Osteoblast (primary cell): ENCODE data around the gene PDK2. TPM values are rescaled to one million over a fixed set of nuclear protein-coding genes. Genes with fewer than 3 reads are reported as not detected.

Experiments used
- DNase-seq: peaks from one replicate; pipeline ENCODE4 v3.0.0; 2011; ENCODE audit warnings: low spot score, mixed read lengths; ENCODE audit not compliant: insufficient read length; ENCODE audit errors: missing footprints
- H2AFZ ChIP-seq: 2 replicates; pipeline ENCODE4 v1.6.0; 2011; ENCODE audit warnings: mild to moderate bottlenecking, low read length
- H3K27ac ChIP-seq: 2 replicates; pipeline ENCODE4 v1.5.1; 2011; ENCODE audit warnings: mild to moderate bottlenecking, low read depth, low read length, moderate library complexity
- H3K27me3 ChIP-seq: 2 replicates; pipeline ENCODE4 v1.6.0; 2012; ENCODE audit warnings: mild to moderate bottlenecking, control low read depth, inconsistent platforms, low read length, moderate library complexity; ENCODE audit not compliant: insufficient read depth
- H3K36me3 ChIP-seq: 2 replicates; pipeline ENCODE4 v1.5.1; 2011; ENCODE audit warnings: mild to moderate bottlenecking, low read length, control low read depth, moderate library complexity; ENCODE audit not compliant: insufficient read depth
- H3K4me1 ChIP-seq: 2 replicates; pipeline ENCODE4 v1.5.1; 2011; ENCODE audit warnings: mild to moderate bottlenecking, low read length, control low read depth, moderate library complexity; ENCODE audit not compliant: insufficient read depth
- H3K4me2 ChIP-seq: 2 replicates; pipeline ENCODE4 v1.6.0; 2011; ENCODE audit warnings: mild to moderate bottlenecking, low read length; ENCODE audit not compliant: insufficient read depth
- H3K4me3 ChIP-seq: fragments of 200-600 bp; sonication (generic); 3 replicates; pipeline ENCODE4 v1.5.1; 2012; ENCODE audit warnings: mild to moderate bottlenecking, low read length, inconsistent platforms; ENCODE audit not compliant: insufficient read depth
- H3K79me2 ChIP-seq: 2 replicates; pipeline ENCODE4 v1.6.0; 2012; ENCODE audit warnings: mild to moderate bottlenecking, low read length, control low read depth, inconsistent platforms; ENCODE audit not compliant: insufficient read depth
- H3K9me3 ChIP-seq: 2 replicates; pipeline ENCODE4 v1.5.1; 2011; ENCODE audit warnings: low read depth, low read length, control low read depth
- H4K20me1 ChIP-seq: 2 replicates; pipeline ENCODE4 v1.6.0; 2012; ENCODE audit warnings: mild to moderate bottlenecking, low read length, control low read depth; ENCODE audit not compliant: insufficient read depth
- CTCF ChIP-seq: IDR thresholded peaks from 2 replicates; pipeline ENCODE4 v1.5.1; 2011; ENCODE audit warnings: mild to moderate bottlenecking, low read depth, low read length, moderate library complexity; ENCODE audit errors: extremely low read depth
- total RNA-seq: library from RNA; depleted of rRNA; stranded (reverse); fragments of >200 nt; gene quantifications from 2 replicates; pipeline ENCODE4 v1.2.3, GENCODE V29; 2012

Gene PDK2
- total RNA-seq, 1 donor: 43.4 TPM

- no peak for DNase-seq
- Histone ChIP-seq H3K36me3 (no peaks in the 10 kb centered on the region), H3K4me3 (no peak overlapping the region), H3K4me2 (no peak overlapping the region), H3K9me3 (no peaks in the 10 kb centered on the region), H3K27me3 (peaks cover 6% of the 10 kb centered on the region), H3K79me2 (no peaks in the 10 kb centered on the region), H3K27ac (no peak overlapping the region), H3K4me1 (peaks cover 5% of the 10 kb centered on the region), H4K20me1 (no peaks in the 10 kb centered on the region), H2AFZ (no peak overlapping the region)
- no peak for TF ChIP-seq CTCF
Observed at GRCh38 chr17:50113624-50114320, 18.6 kb downstream of the PDK2 start.

GRCh38 chr17:50114401-50114800, 19.2 kb downstream of the PDK2 start:
- Histone ChIP-seq H4K20me1 (no peaks in the 10 kb centered on the region), H3K27me3 (peaks cover 6% of the 10 kb centered on the region), H2AFZ (no peak overlapping the region), H3K4me3 (no peak overlapping the region), H3K27ac (no peak overlapping the region), H3K4me1 (peaks cover 5% of the 10 kb centered on the region), H3K4me2 (peak overlapping the region; percentile 17), H3K36me3 (no peaks in the 10 kb centered on the region), H3K79me2 (no peaks in the 10 kb centered on the region), H3K9me3 (no peaks in the 10 kb centered on the region)
- TF ChIP-seq CTCF: no peak
- no peak for DNase-seq

- H3K79me2 ChIP-seq: no peaks in the 10 kb centered on the region
- H3K27me3 ChIP-seq: peaks cover 6% of the 10 kb centered on the region
- no peaks in the 10 kb centered on the region for H4K20me1 ChIP-seq
- H2AFZ ChIP-seq: no peak overlapping the region
- peak; percentile 83 for TF ChIP-seq CTCF
- H3K4me3 ChIP-seq: no peak overlapping the region
- DNase-seq: peak; percentile 94
- H3K4me1 ChIP-seq: peaks cover 5% of the 10 kb centered on the region
- peak overlapping the region; percentile 17 for H3K4me2 ChIP-seq
- no peaks in the 10 kb centered on the region for H3K9me3 ChIP-seq
- no peak overlapping the region for H3K27ac ChIP-seq
- no peaks in the 10 kb centered on the region for H3K36me3 ChIP-seq
Observed at GRCh38 chr17:50114849-50115357, 19.8 kb downstream of the PDK2 start.

GRCh38 chr17:50115756-50116155, 20.6 kb downstream of the PDK2 start:
- peaks cover 5% of the 10 kb centered on the region for H3K4me1 ChIP-seq
- TF ChIP-seq CTCF: no peak
- H3K4me2 ChIP-seq: no peak overlapping the region
- H3K27me3 ChIP-seq: peaks cover 6% of the 10 kb centered on the region
- H4K20me1 ChIP-seq: no peaks in the 10 kb centered on the region
- DNase-seq: no peak
- H3K36me3 ChIP-seq: no peaks in the 10 kb centered on the region
- H3K9me3 ChIP-seq: no peaks in the 10 kb centered on the region
- H3K4me3 ChIP-seq: no peak overlapping the region
- no peak overlapping the region for H2AFZ ChIP-seq
- no peaks in the 10 kb centered on the region for H3K79me2 ChIP-seq
- no peak overlapping the region for H3K27ac ChIP-seq
